ENCODE measurements around the gene RAB24.
"Not testable (repeated sequence)": the region's sequence is repeated elsewhere in the genome, so short reads cannot be mapped to it uniquely, and the experiment has no call there.

The RAB24 gene

GRCh38 chr5:177306674-177307543, 3.4 kb upstream of the RAB24 start:
- H3K4me1 ChIP-seq (ENCODE audit: control insufficient read depth, insufficient read depth, low read length) = peaks cover 42% of the 10 kb centered on the region
- no peak overlapping the region for H3K9ac ChIP-seq (ENCODE audit: low read length)
- H3K9me3 ChIP-seq (ENCODE audit: control insufficient read depth, low read length) = no peaks in the 10 kb centered on the region
- H3K27me3 ChIP-seq (ENCODE audit: control insufficient read depth, insufficient read depth, low read length) = no peaks in the 10 kb centered on the region
- H3K4me3 ChIP-seq (ENCODE audit: low read length) = no peak overlapping the region
- peaks cover 3% of the 10 kb centered on the region for H3K36me3 ChIP-seq (ENCODE audit: control insufficient read depth, insufficient read depth, low read length)

- not testable (repeated sequence) for H3K9me3 ChIP-seq (ENCODE audit: control insufficient read depth, low read length); H3K36me3 ChIP-seq (ENCODE audit: control insufficient read depth, insufficient read depth, low read length); H3K4me3 ChIP-seq (ENCODE audit: low read length); H3K27me3 ChIP-seq (ENCODE audit: control insufficient read depth, insufficient read depth, low read length); H3K9ac ChIP-seq (ENCODE audit: low read length)
- H3K4me1 ChIP-seq (ENCODE audit: control insufficient read depth, insufficient read depth, low read length) = peaks cover 49% of the 10 kb centered on the region
These were observed 2.7 kb upstream of the RAB24 start for GRCh38 chr5:177306103-177306640.

DNA sequence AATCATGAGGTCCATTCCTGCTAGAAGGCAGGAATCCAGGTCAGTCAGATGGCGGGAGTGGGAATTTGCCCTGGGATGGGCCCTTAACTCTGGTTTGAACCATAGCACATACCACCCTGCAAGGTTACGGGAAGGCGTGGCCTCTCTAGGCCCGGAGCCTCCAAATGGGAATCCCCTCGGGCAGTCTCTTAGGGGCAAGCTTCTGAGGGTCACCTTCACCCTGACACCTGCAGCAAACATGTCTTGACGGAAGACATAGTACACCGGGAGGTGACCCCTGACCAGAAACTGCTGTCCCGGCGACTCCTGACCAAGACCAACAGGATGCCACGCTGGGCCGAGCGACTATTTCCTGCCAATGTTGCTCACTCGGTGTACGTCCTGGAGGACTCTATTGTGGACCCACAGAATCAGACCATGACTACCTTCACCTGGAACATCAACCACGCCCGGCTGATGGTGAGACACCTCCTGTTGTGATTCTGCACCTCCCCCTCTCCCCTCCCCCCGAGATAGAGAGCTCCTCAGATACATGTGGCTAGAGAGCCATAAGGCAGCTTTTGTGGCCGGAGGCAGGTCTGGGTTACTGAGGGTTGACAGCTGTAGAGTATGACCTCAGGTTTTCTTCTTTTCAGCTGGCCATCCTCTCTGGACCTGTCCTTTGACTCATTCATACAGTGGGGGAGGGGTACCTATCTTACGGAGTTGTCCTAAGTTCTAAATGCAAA, 1.0 kb upstream of the RAB24 start:
- no peaks in the 10 kb centered on the region for H3K9me3 ChIP-seq (ENCODE audit: control insufficient read depth, low read length)
- peaks cover 3% of the 10 kb centered on the region for H3K36me3 ChIP-seq (ENCODE audit: control insufficient read depth, insufficient read depth, low read length)
- H3K27me3 ChIP-seq (ENCODE audit: control insufficient read depth, insufficient read depth, low read length) = no peaks in the 10 kb centered on the region
- H3K9ac ChIP-seq (ENCODE audit: low read length) = peak overlapping the region; percentile 79
- peak overlapping the region; percentile 87 for H3K4me3 ChIP-seq (ENCODE audit: low read length)
- H3K4me1 ChIP-seq (ENCODE audit: control insufficient read depth, insufficient read depth, low read length) = peaks cover 49% of the 10 kb centered on the region

DNA sequence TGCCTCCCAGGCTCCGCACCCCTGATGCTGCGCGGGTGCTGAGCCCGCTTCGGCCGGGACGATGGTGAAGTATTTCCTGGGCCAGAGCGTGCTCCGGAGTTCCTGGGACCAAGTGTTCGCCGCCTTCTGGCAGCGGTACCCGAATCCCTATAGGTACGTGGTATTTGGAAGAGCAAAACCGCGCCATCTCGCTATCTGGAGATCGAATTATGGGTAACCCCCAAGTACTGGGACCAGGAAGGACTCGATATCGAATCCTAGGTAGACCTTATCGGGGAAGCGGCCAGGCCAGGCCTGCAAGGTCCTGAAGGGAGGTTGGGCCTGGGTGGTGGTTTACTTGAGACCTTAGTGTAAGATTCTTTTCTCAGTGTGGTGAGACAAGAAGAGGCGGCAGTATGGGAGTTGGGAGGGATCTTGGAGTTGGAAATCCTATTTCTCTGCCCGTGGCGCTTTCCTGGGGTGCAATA, 439 bp upstream of the RAB24 start:
- H3K4me3 ChIP-seq (ENCODE audit: low read length) = peak overlapping the region; percentile 87
- no peaks in the 10 kb centered on the region for H3K27me3 ChIP-seq (ENCODE audit: control insufficient read depth, insufficient read depth, low read length)
- peak overlapping the region; percentile 79 for H3K9ac ChIP-seq (ENCODE audit: low read length)
- H3K4me1 ChIP-seq (ENCODE audit: control insufficient read depth, insufficient read depth, low read length) = peaks cover 49% of the 10 kb centered on the region
- H3K9me3 ChIP-seq (ENCODE audit: control insufficient read depth, low read length) = no peaks in the 10 kb centered on the region
- peaks cover 3% of the 10 kb centered on the region for H3K36me3 ChIP-seq (ENCODE audit: control insufficient read depth, insufficient read depth, low read length)

- H3K9me3 ChIP-seq (ENCODE audit: control insufficient read depth, low read length) = no peaks in the 10 kb centered on the region
- H3K27me3 ChIP-seq (ENCODE audit: control insufficient read depth, insufficient read depth, low read length) = no peaks in the 10 kb centered on the region
- H3K9ac ChIP-seq (ENCODE audit: low read length) = peak overlapping the region; percentile 72
- H3K4me3 ChIP-seq (ENCODE audit: low read length) = peak overlapping the region; percentile 87
- H3K4me1 ChIP-seq (ENCODE audit: control insufficient read depth, insufficient read depth, low read length) = peaks cover 49% of the 10 kb centered on the region
- peaks cover 3% of the 10 kb centered on the region for H3K36me3 ChIP-seq (ENCODE audit: control insufficient read depth, insufficient read depth, low read length)
These were observed 987 bp downstream of the RAB24 start for GRCh38 chr5:177302354-177303110.

DNA sequence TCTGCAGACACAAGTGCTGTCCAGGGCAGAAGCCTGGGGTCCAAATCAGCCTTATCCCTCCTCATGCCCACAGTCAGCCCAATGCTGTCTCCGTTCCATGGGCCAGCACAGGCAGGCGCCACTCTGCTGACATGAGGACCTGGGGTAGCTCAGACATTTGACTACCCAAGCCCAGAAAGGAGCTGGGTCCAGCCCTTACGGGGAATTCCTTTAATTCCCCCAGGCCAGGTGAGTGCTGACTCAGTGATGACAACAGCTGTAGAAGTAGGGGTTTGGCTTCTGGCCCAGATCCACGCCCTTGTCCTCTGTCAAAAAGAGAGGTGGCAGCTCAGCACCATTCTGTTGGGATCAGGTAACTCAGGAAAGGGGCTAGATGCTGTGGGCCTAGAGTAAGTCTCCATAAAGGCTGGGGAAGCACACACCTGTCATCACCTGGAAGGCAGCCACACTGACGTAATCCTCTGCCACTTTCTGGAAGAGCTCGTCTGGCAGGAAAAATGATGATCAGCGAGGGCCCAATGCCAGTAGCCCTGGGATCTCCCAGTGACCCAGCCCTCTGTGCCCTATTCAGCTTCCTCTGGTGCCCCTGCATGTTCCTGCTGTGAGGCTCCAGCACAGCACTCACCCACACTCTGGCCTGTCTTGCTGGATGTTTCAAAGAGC, 1.9 kb downstream of the RAB24 start:
- Histone ChIP-seq H3K9ac (ENCODE audit: low read length) (peak overlapping the region; percentile 26), H3K4me1 (ENCODE audit: control insufficient read depth, insufficient read depth, low read length) (peaks cover 53% of the 10 kb centered on the region), H3K4me3 (ENCODE audit: low read length) (no peak overlapping the region), H3K27me3 (ENCODE audit: control insufficient read depth, insufficient read depth, low read length) (no peaks in the 10 kb centered on the region), H3K9me3 (ENCODE audit: control insufficient read depth, low read length) (no peaks in the 10 kb centered on the region), H3K36me3 (ENCODE audit: control insufficient read depth, insufficient read depth, low read length) (peaks cover 3% of the 10 kb centered on the region)

- no peak overlapping the region for H3K9ac ChIP-seq (ENCODE audit: low read length)
- H3K4me3 ChIP-seq (ENCODE audit: low read length) = no peak overlapping the region
- H3K4me1 ChIP-seq (ENCODE audit: control insufficient read depth, insufficient read depth, low read length) = peaks cover 60% of the 10 kb centered on the region
- peaks cover 3% of the 10 kb centered on the region for H3K36me3 ChIP-seq (ENCODE audit: control insufficient read depth, insufficient read depth, low read length)
- H3K9me3 ChIP-seq (ENCODE audit: control insufficient read depth, low read length) = no peaks in the 10 kb centered on the region
- H3K27me3 ChIP-seq (ENCODE audit: control insufficient read depth, insufficient read depth, low read length) = no peaks in the 10 kb centered on the region
These were observed 2.6 kb downstream of the RAB24 start for GRCh38 chr5:177300951-177301350.

- H3K9me3 ChIP-seq (ENCODE audit: control insufficient read depth, low read length) = no peaks in the 10 kb centered on the region
- H3K4me1 ChIP-seq (ENCODE audit: control insufficient read depth, insufficient read depth, low read length) = peaks cover 58% of the 10 kb centered on the region
- H3K4me3 ChIP-seq (ENCODE audit: low read length) = no peak overlapping the region
- peaks cover 4% of the 10 kb centered on the region for H3K36me3 ChIP-seq (ENCODE audit: control insufficient read depth, insufficient read depth, low read length)
- no peaks in the 10 kb centered on the region for H3K27me3 ChIP-seq (ENCODE audit: control insufficient read depth, insufficient read depth, low read length)
- H3K9ac ChIP-seq (ENCODE audit: low read length) = no peak overlapping the region
These were observed 3.2 kb downstream of the RAB24 start for GRCh38 chr5:177300236-177300880.

- H3K9ac ChIP-seq (ENCODE audit: low read length) = no peak overlapping the region
- H3K27me3 ChIP-seq (ENCODE audit: control insufficient read depth, insufficient read depth, low read length) = no peaks in the 10 kb centered on the region
- no peaks in the 10 kb centered on the region for H3K9me3 ChIP-seq (ENCODE audit: control insufficient read depth, low read length)
- peaks cover 51% of the 10 kb centered on the region for H3K4me1 ChIP-seq (ENCODE audit: control insufficient read depth, insufficient read depth, low read length)
- H3K4me3 ChIP-seq (ENCODE audit: low read length) = no peak overlapping the region
- peaks cover 8% of the 10 kb centered on the region for H3K36me3 ChIP-seq (ENCODE audit: control insufficient read depth, insufficient read depth, low read length)
These were observed 3.8 kb downstream of the RAB24 start for GRCh38 chr5:177299697-177300096.

DNA sequence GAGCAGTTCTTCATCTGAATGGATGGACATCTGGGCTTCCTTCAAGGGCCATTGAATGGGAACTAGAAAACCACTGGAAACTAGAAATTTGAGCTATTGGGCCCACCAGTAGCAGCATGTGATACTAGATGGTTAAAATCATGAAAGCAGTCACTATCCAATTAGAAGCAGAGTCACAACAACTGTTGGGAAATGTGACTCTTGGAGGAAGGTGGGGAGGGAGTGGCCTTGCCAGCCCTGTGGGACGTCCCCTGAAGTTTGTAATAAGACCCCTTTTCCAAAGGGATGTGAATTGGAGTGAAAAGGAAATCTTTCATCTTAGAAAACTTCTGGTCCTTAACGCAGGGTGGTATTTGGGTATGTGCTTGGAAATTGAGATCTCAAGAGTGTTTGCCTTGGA, 5.6 kb downstream of the RAB24 start:
- no peak overlapping the region for H3K4me3 ChIP-seq (ENCODE audit: low read length)
- H3K9ac ChIP-seq (ENCODE audit: low read length) = no peak overlapping the region
- H3K4me1 ChIP-seq (ENCODE audit: control insufficient read depth, insufficient read depth, low read length) = peaks cover 43% of the 10 kb centered on the region
- no peaks in the 10 kb centered on the region for H3K27me3 ChIP-seq (ENCODE audit: control insufficient read depth, insufficient read depth, low read length)
- H3K36me3 ChIP-seq (ENCODE audit: control insufficient read depth, insufficient read depth, low read length) = peaks cover 20% of the 10 kb centered on the region
- no peaks in the 10 kb centered on the region for H3K9me3 ChIP-seq (ENCODE audit: control insufficient read depth, low read length)

DNA sequence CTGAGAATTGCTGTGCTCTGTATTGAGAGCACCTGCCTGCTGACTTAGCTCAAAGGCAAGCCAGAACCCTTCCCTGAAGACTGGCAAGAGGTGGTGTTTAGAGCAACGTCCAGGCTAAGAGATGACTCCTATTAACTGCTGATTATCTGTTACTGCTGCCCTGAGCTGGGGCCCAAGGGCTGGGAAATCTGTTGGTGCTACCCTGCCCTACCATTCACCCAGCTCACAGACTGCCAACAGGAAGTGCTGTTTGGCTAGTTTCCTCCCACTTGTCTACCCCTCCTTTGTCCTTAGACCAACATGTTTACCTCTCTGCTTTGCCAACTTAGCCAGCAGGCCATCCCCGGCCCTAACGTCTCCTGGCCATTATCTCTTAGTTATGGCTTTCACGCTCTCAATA, 6.9 kb downstream of the RAB24 start:
- Histone ChIP-seq H3K4me3 (ENCODE audit: low read length) (no peak overlapping the region), H3K36me3 (ENCODE audit: control insufficient read depth, insufficient read depth, low read length) (peaks cover 20% of the 10 kb centered on the region), H3K9ac (ENCODE audit: low read length) (no peak overlapping the region), H3K27me3 (ENCODE audit: control insufficient read depth, insufficient read depth, low read length) (no peaks in the 10 kb centered on the region), H3K9me3 (ENCODE audit: control insufficient read depth, low read length) (no peaks in the 10 kb centered on the region), H3K4me1 (ENCODE audit: control insufficient read depth, insufficient read depth, low read length) (peaks cover 30% of the 10 kb centered on the region)

Measured in mucosa of stomach (tissue), 1 donor.